ENCODE results near the gene ABHD1. TPM values are rescaled to one million over a fixed set of nuclear protein-coding genes. Genes with fewer than 3 reads are reported as not detected.

The ABHD1 gene
- total and polyA plus RNA-seq, 7 donors: 0.15 TPM; not detected in 6

DNA sequence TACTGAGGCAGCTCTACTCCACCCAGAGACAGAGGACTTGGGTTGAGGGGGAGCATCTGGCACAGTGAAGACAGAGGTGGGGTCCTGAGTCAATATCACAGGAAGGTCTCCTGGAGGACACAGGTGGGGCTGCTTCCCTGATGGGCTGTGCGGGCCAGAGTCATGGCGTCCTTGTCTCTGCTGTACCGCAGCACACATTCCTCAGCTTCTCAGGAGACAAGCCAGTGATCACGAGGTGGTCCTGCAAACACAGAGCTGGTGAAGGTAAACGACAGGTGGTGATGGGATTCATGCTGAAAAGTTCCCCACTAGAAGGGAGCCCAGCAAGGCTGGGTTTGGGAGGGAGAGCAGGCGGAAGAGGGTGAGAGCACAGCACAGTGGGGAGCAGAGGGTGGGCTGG is 34.9 kb downstream of the ABHD1 start:
- no peak overlapping the region for H3K4me3 ChIP-seq

DNA sequence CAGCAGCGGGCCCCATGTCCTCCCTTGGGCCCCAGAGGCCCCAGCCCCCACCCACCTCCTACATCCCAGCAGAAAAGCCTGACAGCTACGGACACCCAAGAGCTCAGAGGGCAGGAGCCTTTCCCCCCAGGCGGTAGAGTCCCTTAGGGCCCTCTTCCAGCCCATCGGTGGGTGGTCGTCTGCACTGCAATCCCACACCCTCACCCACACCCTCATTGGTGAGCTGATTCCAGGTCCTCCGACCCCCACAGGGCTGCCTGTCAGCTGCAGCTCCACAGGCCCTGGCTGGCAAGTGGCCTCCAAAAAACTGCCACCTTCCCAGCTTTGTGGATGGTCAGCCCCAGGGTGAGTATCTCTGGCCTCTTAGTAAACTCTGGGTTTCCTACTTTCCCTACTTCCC is 35.7 kb downstream of the ABHD1 start:
- Histone ChIP-seq H3K4me3 (no peak overlapping the region), H3K27me3 (peaks cover 0 to 5% (median 0%) of the 10 kb centered on the region in 3 donors), H3K27ac (no peak overlapping the region), H3K9me3 (no peaks in the 10 kb centered on the region), H3K36me3 (no peaks in the 10 kb centered on the region), H3K4me1 (no peaks in the 10 kb centered on the region)
- intact Hi-C loops (cut with DNase I): no loop called here
- TF ChIP-seq POLR2AphosphoS5 (IDR thresholded peaks at IDR 0.05) (no peak), EP300 (IDR thresholded peaks at IDR 0.05) (no peak), POLR2A (IDR thresholded peaks at IDR 0.05) (no peak)
- TF ChIP-seq, protein P1, sequence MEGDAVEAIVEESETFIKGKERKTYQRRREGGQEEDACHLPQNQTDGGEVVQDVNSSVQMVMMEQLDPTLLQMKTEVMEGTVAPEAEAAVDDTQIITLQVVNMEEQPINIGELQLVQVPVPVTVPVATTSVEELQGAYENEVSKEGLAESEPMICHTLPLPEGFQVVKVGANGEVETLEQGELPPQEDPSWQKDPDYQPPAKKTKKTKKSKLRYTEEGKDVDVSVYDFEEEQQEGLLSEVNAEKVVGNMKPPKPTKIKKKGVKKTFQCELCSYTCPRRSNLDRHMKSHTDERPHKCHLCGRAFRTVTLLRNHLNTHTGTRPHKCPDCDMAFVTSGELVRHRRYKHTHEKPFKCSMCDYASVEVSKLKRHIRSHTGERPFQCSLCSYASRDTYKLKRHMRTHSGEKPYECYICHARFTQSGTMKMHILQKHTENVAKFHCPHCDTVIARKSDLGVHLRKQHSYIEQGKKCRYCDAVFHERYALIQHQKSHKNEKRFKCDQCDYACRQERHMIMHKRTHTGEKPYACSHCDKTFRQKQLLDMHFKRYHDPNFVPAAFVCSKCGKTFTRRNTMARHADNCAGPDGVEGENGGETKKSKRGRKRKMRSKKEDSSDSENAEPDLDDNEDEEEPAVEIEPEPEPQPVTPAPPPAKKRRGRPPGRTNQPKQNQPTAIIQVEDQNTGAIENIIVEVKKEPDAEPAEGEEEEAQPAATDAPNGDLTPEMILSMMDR (IDR thresholded peaks at IDR 0.05): no peak
- 84 to 85% methylated on average over 6 of the region's 6 CpGs for WGBS, 2 donors
- no peak for DNase-seq

More for the DNA sequence above, 34.9 kb downstream of the ABHD1 start:
- Histone ChIP-seq H3K27ac (no peak overlapping the region), H3K9me3 (no peaks in the 10 kb centered on the region), H3K27me3 (peaks cover 0 to 5% (median 0%) of the 10 kb centered on the region in 3 donors), H3K4me1 (no peaks in the 10 kb centered on the region), H3K36me3 (no peaks in the 10 kb centered on the region)
- no peak for DNase-seq
- intact Hi-C loops (cut with DNase I): no loop called here
- TF ChIP-seq POLR2A (IDR thresholded peaks at IDR 0.05) (no peak), EP300 (IDR thresholded peaks at IDR 0.05) (no peak), POLR2AphosphoS5 (IDR thresholded peaks at IDR 0.05) (no peak)
- TF ChIP-seq, protein P1 (IDR thresholded peaks at IDR 0.05): no peak
- 84 to 85% methylated on average over 6 of the region's 6 CpGs for WGBS, 2 donors

DNA sequence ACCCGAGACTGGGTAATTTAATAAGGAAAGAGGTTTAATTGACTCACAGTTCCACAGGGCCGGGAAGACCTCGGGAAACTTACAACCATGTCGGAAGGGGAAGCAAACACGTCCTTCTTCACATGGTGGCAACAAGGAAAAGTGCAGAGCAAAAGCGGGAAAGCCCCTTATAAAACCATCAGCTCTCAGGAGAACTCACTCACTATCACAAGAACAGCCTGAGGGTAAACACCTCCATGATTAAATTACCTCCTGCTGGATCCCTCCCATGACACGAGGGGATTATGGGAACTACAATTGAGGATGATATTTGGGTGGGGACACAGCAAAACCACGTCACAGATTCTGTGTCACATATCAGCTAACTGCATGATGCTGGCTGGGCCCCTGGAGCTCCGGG is 36.6 kb downstream of the ABHD1 start:
- no peak for DNase-seq
- TF ChIP-seq, protein P1 (IDR thresholded peaks at IDR 0.05): no peak
- TF ChIP-seq POLR2AphosphoS5 (IDR thresholded peaks at IDR 0.05) (no peak), EP300 (IDR thresholded peaks at IDR 0.05) (no peak), POLR2A (IDR thresholded peaks at IDR 0.05) (no peak)
- peaks cover 0 to 5% (median 0%) of the 10 kb centered on the region in 3 donors for H3K27me3 ChIP-seq
- WGBS, 2 donors: 75 to 84% methylated on average over 9 of the region's 9 CpGs
- no peaks in the 10 kb centered on the region for H3K9me3 ChIP-seq
- H3K4me3 ChIP-seq: no peak overlapping the region
- no peaks in the 10 kb centered on the region for H3K36me3 ChIP-seq
- H3K4me1 ChIP-seq: no peaks in the 10 kb centered on the region
- intact Hi-C loops (cut with DNase I): no loop called here
- no peak overlapping the region for H3K27ac ChIP-seq

DNA sequence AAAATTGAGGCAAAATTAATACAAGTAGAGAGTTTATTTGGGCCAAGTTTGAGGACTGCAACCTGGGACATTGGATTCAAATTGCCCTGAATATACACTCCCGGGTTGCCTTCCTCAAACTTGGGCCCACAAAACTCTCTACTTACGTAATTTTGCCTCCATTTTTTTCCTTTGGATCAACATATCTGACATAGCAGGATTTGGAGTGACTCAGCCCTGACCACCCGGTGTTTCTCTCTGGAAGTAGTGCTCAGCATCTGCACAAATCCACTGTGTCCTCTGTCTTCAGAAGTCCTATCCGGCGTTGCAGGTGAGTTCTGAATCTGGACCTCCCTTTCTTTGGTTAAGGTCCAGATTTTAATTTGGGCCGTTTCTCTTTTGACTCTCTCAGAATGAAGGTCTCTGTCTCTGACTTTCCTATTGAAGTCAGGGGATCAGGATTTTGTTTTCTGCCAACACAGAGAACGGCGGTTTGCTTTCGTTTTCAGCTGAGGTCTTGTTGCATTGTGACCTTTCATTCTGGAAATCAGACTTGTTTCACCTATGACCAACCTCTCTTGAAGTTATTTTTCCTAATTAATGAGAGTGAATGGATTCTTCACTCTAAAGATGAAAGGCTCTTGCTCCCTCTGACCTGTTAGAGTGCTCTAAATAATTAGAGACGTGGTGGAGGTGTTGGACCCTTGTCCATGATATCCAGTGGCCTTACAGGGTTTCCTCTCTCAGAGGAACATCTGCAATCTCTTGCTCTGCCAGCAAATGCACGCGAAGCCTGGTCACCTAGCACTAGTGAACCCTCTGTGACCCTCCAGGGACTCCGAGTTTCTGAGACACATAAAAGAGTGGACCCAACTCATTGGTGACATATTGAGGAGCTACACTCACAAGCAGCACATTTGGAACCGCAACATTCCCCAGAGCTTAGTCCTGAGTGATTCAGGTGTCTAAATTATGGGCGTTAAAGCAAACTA is 38.8 kb downstream of the ABHD1 start:
- TF ChIP-seq EP300 (IDR thresholded peaks at IDR 0.05): no peak
- TF ChIP-seq POLR2AphosphoS5 (IDR thresholded peaks at IDR 0.05): no peak
- TF ChIP-seq POLR2A (IDR thresholded peaks at IDR 0.05): no peak
- TF ChIP-seq, protein P1 (IDR thresholded peaks at IDR 0.05): no peak
- peaks cover 0 to 5% (median 0%) of the 10 kb centered on the region in 3 donors for H3K27me3 ChIP-seq
- no peak for DNase-seq
- no peaks in the 10 kb centered on the region for H3K9me3 ChIP-seq
- 82 to 88% methylated on average over 15 of the region's 15 CpGs for WGBS, 2 donors
- H3K4me1 ChIP-seq: no peaks in the 10 kb centered on the region
- no peak overlapping the region for H3K4me3 ChIP-seq
- no peak overlapping the region for H3K27ac ChIP-seq
- intact Hi-C loops (cut with DNase I): no loop called here
- no peaks in the 10 kb centered on the region for H3K36me3 ChIP-seq

Measured in sigmoid colon (tissue), 7 donors.